GM18868 (cell line): ENCODE results near the gene CXXC5.
A peak's percentile ranks its signal among the peaks of the same experiment; 100 is the strongest.
"Not testable (repeated sequence)": the region's sequence is repeated elsewhere in the genome, so short reads cannot be mapped to it uniquely, and the experiment has no call there.

Source experiments
- ATAC-seq: cut with Tn5 transposase; IDR thresholded peaks from one replicate; pipeline ENCODE4 v1.9.1; 2021; ENCODE audit warnings: mild to moderate bottlenecking, moderate library complexity; ENCODE audit not compliant: unreplicated experiment

Gene CXXC5

GRCh38 chr5:139708877-139709581 is 60.9 kb downstream of the CXXC5 start:
- ATAC-seq: no peak

GRCh38 chr5:139709582-139710318 is 61.6 kb downstream of the CXXC5 start:
- ATAC-seq: no peak

- peak; percentile 38 for ATAC-seq
These were observed 62.3 kb downstream of the CXXC5 start for GRCh38 chr5:139710319-139711066.

- ATAC-seq: peak; percentile 38
These were observed 63.1 kb downstream of the CXXC5 start for GRCh38 chr5:139711067-139711905.

- ATAC-seq: no peak
These were observed 63.7 kb downstream of the CXXC5 start for GRCh38 chr5:139711906-139712224.

- ATAC-seq: no peak
These were observed 64.3 kb downstream of the CXXC5 start for GRCh38 chr5:139712412-139712811.

- not testable (repeated sequence) for ATAC-seq
These were observed 65.7 kb downstream of the CXXC5 start for GRCh38 chr5:139713898-139714297.

GRCh38 chr5:139717221-139717620 is 69.1 kb downstream of the CXXC5 start:
- no peak for ATAC-seq

GRCh38 chr5:139718403-139718802 is 70.3 kb downstream of the CXXC5 start:
- ATAC-seq: not testable (repeated sequence)

GRCh38 chr5:139719970-139720369 is 71.8 kb downstream of the CXXC5 start:
- not testable (repeated sequence) for ATAC-seq

GRCh38 chr5:139723986-139724587 is 75.9 kb downstream of the CXXC5 start:
- ATAC-seq: no peak

GRCh38 chr5:139725073-139725830 is 77.1 kb downstream of the CXXC5 start:
- ATAC-seq: no peak

GRCh38 chr5:139726248-139726647 is 78.1 kb downstream of the CXXC5 start:
- no peak for ATAC-seq

- peak; percentile 78 for ATAC-seq
These were observed 79.5 kb downstream of the CXXC5 start for GRCh38 chr5:139727615-139728014.

- no peak for ATAC-seq
These were observed 83.1 kb downstream of the CXXC5 start for GRCh38 chr5:139731281-139731680.

- ATAC-seq: no peak
These were observed 83.9 kb downstream of the CXXC5 start for GRCh38 chr5:139732019-139732418.

- ATAC-seq: no peak
These were observed 85.0 kb downstream of the CXXC5 start for GRCh38 chr5:139733010-139733688.
